MM.1S (cell line): ENCODE data around the gene MAPRE3.

Experiments
- DNase-seq: peaks from one replicate; pipeline ENCODE4 v3.0.0-alpha.2; 2015
- H2AFZ ChIP-seq: fragments of 300-600 bp; sonication (generic); 2 replicates; pipeline ENCODE4 v1.6.0; 2016; ENCODE audit warnings: antibody characterized with exemption, low read length
- H3F3A ChIP-seq: fragments of 300-600 bp; sonication (generic); 2 replicates; pipeline ENCODE4 v1.6.1; 2016; ENCODE audit warnings: mild to moderate bottlenecking, antibody characterized with exemption, low read length, moderate library complexity, mixed read lengths; ENCODE audit not compliant: insufficient read depth
- H3K27ac ChIP-seq: fragments of 300-600 bp; sonication (generic); 2 replicates; pipeline ENCODE4 v1.5.1; 2016; ENCODE audit warnings: mild to moderate bottlenecking, low read length
- H3K27me3 ChIP-seq: fragments of 300-600 bp; sonication (generic); replicated peaks from 2 replicates; pipeline ENCODE4 v1.6.0; 2016; ENCODE audit warnings: low read length; ENCODE audit not compliant: insufficient read depth
- H3K36me3 ChIP-seq: fragments of 300-600 bp; sonication (generic); replicated peaks from 2 replicates; pipeline ENCODE4 v1.6.1; 2016; ENCODE audit warnings: mild to moderate bottlenecking, low read length, mixed read lengths; ENCODE audit not compliant: insufficient read depth
- H3K4me1 ChIP-seq: fragments of 300-600 bp; sonication (generic); 2 replicates; pipeline ENCODE4 v1.6.1; 2016; ENCODE audit warnings: low read length, mixed read lengths
- H3K4me2 ChIP-seq: fragments of 300-600 bp; sonication (generic); 2 replicates; pipeline ENCODE4 v1.6.0; 2016; ENCODE audit warnings: low read depth, low read length
- H3K4me3 ChIP-seq: fragments of 300-600 bp; sonication (generic); 2 replicates; pipeline ENCODE4 v1.5.1; 2016; ENCODE audit warnings: low read length, mixed read lengths
- H3K79me2 ChIP-seq: fragments of 300-600 bp; sonication (generic); 2 replicates; pipeline ENCODE4 v1.6.1; 2016; ENCODE audit warnings: mixed run types, low read length, mixed read lengths
- H3K9ac ChIP-seq: fragments of 300-600 bp; sonication (generic); 2 replicates; pipeline ENCODE4 v1.6.1; 2016; ENCODE audit warnings: low read length, mixed read lengths
- H3K9me2 ChIP-seq: fragments of 300-600 bp; sonication (generic); replicated peaks from 2 replicates; pipeline ENCODE4 v1.6.1; 2016; ENCODE audit warnings: mild to moderate bottlenecking, low read length, mixed read lengths; ENCODE audit not compliant: insufficient read depth
- H3K9me3 ChIP-seq: fragments of 300-600 bp; sonication (generic); replicated peaks from 2 replicates; pipeline ENCODE4 v1.6.1; 2016; ENCODE audit warnings: mild to moderate bottlenecking, low read length, mixed read lengths; ENCODE audit not compliant: insufficient read depth
- H4K20me1 ChIP-seq: fragments of 300-600 bp; sonication (generic); 2 replicates; pipeline ENCODE4 v1.6.1; 2016; ENCODE audit warnings: mild to moderate bottlenecking, low read length, moderate library complexity, mixed read lengths; ENCODE audit not compliant: insufficient read depth
- EZH2 ChIP-seq: fragments of 300-600 bp; sonication (generic); optimal IDR thresholded peaks from 2 replicates; pipeline ENCODE3; 2017; ENCODE audit warnings: low read depth, mild to moderate bottlenecking, antibody characterized with exemption, low read length, mixed read lengths
- EZH2phosphoT487 ChIP-seq: fragments of 300-600 bp; sonication (generic); IDR thresholded peaks from 2 replicates; pipeline ENCODE4 v1.6.1; 2018; ENCODE audit warnings: antibody characterized with exemption, low read length
- TF ChIP-seq, protein P1 (sequence below): fragments of 300-600 bp; sonication (generic); IDR thresholded peaks from 2 replicates; pipeline ENCODE4 v1.5.1; 2016; ENCODE audit warnings: antibody characterized with exemption, low read length, mixed read lengths

MAPRE3 gene

GRCh38 chr2:27057184-27057583, 86.7 kb downstream of the MAPRE3 start:
- Histone ChIP-seq H3K9me2 (no peaks in the 10 kb centered on the region), H3K79me2 (no peaks in the 10 kb centered on the region), H3K9me3 (no peaks in the 10 kb centered on the region), H3F3A (no peaks in the 10 kb centered on the region), H3K4me1 (0 out of 2 replicates have a peak, but pooled peaks cover 7% of the 10 kb centered on the region), H3K4me2 (no peak overlapping the region), H2AFZ (no peak overlapping the region), H3K27me3 (no peaks in the 10 kb centered on the region), H3K27ac (no peak overlapping the region), H3K4me3 (no peak overlapping the region), H3K36me3 (no peaks in the 10 kb centered on the region), H3K9ac (no peak overlapping the region), H4K20me1 (no peaks in the 10 kb centered on the region)
- TF ChIP-seq EZH2phosphoT487 (no peak), EZH2 (no peak)
- TF ChIP-seq, protein P1, sequence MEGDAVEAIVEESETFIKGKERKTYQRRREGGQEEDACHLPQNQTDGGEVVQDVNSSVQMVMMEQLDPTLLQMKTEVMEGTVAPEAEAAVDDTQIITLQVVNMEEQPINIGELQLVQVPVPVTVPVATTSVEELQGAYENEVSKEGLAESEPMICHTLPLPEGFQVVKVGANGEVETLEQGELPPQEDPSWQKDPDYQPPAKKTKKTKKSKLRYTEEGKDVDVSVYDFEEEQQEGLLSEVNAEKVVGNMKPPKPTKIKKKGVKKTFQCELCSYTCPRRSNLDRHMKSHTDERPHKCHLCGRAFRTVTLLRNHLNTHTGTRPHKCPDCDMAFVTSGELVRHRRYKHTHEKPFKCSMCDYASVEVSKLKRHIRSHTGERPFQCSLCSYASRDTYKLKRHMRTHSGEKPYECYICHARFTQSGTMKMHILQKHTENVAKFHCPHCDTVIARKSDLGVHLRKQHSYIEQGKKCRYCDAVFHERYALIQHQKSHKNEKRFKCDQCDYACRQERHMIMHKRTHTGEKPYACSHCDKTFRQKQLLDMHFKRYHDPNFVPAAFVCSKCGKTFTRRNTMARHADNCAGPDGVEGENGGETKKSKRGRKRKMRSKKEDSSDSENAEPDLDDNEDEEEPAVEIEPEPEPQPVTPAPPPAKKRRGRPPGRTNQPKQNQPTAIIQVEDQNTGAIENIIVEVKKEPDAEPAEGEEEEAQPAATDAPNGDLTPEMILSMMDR: no peak
- DNase-seq: no peak

- no peaks in the 10 kb centered on the region for H3K79me2 ChIP-seq
- no peaks in the 10 kb centered on the region for H3F3A ChIP-seq
- H3K9me2 ChIP-seq: no peaks in the 10 kb centered on the region
- H3K4me3 ChIP-seq: no peak overlapping the region
- no peaks in the 10 kb centered on the region for H4K20me1 ChIP-seq
- no peak overlapping the region for H3K27ac ChIP-seq
- H3K36me3 ChIP-seq: no peaks in the 10 kb centered on the region
- H2AFZ ChIP-seq: no peak overlapping the region
- H3K4me2 ChIP-seq: no peak overlapping the region
- no peaks in the 10 kb centered on the region for H3K9me3 ChIP-seq
- H3K4me1 ChIP-seq: no peaks in the 10 kb centered on the region
- TF ChIP-seq EZH2 (no peak), EZH2phosphoT487 (no peak)
- TF ChIP-seq, protein P1: no peak
- no peak for DNase-seq
- no peak overlapping the region for H3K9ac ChIP-seq
- H3K27me3 ChIP-seq: no peaks in the 10 kb centered on the region
These were observed 87.8 kb downstream of the MAPRE3 start for GRCh38 chr2:27058210-27058609.

GRCh38 chr2:27059141-27059820, 88.8 kb downstream of the MAPRE3 start:
- TF ChIP-seq EZH2 (no peak), EZH2phosphoT487 (no peak)
- TF ChIP-seq, protein P1: no peak
- no peak for DNase-seq
- H3K9ac ChIP-seq: no peak overlapping the region
- H3F3A ChIP-seq: no peaks in the 10 kb centered on the region
- H3K79me2 ChIP-seq: no peaks in the 10 kb centered on the region
- no peaks in the 10 kb centered on the region for H3K4me1 ChIP-seq
- no peak overlapping the region for H2AFZ ChIP-seq
- no peaks in the 10 kb centered on the region for H3K9me3 ChIP-seq
- no peak overlapping the region for H3K4me3 ChIP-seq
- H3K9me2 ChIP-seq: no peaks in the 10 kb centered on the region
- H4K20me1 ChIP-seq: no peaks in the 10 kb centered on the region
- H3K27ac ChIP-seq: no peak overlapping the region
- H3K36me3 ChIP-seq: no peaks in the 10 kb centered on the region
- no peaks in the 10 kb centered on the region for H3K27me3 ChIP-seq
- H3K4me2 ChIP-seq: no peak overlapping the region
